NOMO-1 treated with dmso at 0.1 percent for 144 hours (cell line): ENCODE measurements around the gene NTSR1.

Experiments used
- DNase-seq: peaks from one replicate; lab custom pipeline; 2025; ENCODE audit not compliant: unreplicated experiment; lab: John Stamatoyannopoulos, UW

NTSR1 gene

DNA sequence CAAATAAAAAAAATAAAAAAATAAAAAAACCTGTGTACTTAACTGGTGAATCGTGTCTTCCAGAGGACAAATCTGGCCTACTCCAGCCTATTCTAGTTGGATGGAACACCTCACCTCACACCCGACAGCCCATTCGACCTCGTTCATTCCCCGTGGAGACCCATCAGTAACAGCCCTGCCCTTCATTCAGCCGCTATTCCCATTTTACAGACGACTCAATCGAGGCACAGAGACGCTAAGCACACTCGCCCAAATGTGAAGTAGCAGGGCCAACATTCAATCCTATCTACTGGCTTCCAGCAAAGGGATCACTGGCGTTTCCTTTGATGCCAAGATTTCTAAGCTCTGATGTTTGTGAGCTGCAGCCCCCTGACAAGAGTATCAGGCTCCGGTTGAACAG, 1.8 kb upstream of the NTSR1 start:
- DNase-seq, result no peak

DNA sequence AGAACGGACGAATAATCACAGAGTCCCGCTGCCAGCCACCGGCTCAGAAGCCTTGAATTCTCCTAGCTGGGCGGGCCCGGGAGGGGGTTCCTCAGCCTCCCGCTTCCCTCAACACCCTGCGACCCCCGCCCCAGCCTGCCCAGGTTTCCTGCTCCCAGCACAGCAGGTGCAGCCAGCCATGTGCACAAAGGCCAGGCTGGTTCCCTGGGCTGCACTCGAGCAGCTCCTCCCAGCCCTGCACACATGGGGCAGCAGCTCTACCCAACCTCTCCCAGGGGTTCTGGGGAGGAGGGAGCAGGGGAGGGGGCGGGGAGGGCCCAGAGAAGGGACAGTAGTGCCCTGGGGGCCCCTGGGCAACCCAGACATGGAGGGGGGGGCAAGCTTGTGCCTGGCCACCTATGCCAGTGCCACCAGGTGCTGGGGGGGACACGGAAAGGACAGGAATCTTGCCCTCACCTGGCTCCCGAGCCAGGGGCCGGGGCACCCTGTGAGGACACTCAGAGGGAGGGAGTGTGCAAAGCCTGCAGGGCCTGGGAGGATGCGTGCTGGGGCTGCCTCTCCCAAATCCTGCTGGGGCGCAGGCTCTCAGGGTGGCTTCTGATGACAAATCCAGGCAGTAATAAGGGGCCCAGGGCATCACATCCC, 1.2 kb upstream of the NTSR1 start:
- no peak for DNase-seq

DNA sequence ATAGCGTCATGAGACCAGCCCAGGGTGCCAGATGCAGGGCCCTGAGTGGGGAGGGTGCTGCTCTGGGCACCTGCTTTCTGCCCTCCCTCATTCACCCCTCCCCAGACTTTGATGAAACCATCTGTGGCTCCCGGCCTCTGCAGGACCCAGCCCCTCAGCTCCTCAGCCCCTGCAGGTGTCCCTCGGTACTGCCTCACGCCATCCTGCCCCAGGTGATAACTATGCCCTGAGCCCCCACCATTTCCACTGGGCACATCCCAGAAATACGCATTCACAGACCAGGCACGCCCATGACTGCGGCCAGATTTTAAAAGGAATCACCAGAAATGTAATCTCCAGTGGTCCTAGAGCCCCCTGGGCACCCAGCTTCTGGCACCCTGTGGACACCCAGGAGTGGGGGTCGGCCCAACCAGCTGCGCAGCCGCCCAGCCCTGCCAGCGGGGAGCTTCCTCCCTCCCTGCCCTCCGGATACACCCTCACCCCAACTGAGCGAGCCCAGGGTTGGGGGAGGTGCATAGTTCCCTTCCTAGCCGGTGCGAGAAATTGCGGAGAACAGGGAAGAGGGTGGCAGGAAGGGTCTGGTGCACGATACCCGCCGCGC, 615 bp upstream of the NTSR1 start:
- DNase-seq, result no peak

DNA sequence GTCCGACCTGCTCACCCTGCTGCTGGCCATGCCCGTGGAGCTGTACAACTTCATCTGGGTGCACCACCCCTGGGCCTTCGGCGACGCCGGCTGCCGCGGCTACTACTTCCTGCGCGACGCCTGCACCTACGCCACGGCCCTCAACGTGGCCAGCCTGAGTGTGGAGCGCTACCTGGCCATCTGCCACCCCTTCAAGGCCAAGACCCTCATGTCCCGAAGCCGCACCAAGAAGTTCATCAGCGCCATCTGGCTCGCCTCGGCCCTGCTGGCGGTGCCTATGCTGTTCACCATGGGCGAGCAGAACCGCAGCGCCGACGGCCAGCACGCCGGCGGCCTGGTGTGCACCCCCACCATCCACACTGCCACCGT, 885 bp downstream of the NTSR1 start:
- no peak for DNase-seq

DNA sequence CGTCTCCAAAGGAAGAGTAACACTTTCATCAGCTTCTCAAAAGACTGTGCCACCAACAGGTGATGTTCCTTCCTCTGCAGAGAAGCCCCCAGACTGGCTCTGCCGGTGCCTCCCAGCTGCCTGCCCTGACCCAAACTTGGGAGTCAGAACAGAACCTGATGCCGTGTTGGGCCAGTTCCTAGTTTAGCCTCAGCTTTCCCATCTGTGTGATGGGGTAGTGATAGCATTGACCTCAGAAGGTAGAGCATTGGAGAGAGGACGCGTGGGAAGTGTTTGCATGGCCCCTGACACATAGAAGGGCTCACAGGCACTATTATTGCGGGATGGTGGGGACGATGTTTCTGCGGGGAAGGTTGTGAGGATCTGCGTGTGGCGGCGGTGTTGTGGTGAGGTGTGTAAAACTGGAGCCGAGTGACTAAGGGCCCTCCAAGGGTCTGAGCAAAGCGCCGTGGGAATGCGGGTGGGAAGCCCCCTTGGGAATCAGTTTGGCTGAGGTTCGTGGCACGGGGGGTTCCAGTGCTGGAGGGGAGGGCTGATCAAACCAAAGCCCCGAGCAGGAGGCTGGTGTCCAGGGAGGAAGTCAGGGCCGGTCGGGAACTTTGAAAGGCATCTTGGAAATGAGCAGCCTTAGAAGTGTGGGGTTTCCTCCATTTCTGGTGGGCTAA, 1.7 kb downstream of the NTSR1 start:
- DNase-seq, result no peak

DNA sequence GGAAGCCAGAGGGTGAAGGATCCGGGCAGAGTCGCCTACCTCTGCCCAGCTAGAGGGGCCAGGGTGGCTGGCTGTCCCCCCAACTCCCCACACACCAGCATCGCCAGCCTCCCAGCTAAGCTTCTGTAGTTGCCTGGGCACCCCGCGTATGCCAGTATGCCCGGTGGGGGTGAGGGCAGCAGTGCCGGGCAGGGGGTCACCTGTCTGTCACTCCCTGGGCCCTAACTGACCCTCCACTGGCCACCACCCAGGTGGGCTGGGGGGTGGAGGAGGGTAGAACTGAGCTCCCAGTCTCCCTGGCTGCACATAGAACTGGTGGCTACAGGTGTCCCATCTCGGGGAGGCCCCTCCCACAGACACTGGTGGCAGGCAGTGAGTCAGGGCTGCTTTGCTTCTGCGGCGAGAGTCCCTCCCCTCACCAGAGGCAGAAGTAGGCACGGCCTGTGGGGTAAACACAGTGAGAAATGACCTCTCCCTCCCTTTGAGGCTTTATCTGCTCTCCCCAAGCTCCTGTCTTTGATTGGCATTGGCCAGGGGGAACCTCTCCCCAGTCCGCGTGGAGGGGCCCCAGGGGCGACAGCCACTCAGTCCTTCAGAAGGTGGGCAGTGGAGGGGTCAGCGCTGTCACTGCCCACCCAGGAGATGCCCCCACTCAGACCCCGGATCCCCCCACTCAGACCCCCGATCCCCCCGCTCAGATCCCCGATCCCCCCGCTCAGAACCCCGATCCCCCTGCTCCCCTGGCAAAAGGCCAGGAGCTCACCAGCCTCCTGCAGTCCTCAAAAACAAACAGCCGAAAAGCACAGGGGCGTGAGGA, 2.5 kb downstream of the NTSR1 start:
- peak; percentile 71 for DNase-seq

DNA sequence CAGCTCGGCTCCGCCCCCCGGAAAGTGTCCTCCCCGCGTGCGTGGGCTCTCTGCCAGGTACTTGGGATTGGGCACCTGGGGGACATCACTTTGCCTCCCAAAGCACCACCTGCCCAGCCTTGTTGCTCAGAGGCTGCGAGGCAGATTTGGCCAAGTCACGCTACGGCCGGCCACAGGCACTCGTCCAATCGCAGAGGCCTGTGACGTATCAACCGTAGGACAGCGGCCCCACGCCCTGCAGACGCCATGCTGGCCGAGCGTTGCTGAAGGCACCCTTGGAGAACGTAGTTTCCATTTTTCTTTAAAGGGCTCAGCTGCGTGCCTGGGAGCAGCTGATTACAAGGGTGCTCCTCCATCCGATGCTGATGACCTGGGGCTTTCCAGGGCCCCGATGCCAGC, 3.1 kb downstream of the NTSR1 start:
- DNase-seq, result no peak

DNA sequence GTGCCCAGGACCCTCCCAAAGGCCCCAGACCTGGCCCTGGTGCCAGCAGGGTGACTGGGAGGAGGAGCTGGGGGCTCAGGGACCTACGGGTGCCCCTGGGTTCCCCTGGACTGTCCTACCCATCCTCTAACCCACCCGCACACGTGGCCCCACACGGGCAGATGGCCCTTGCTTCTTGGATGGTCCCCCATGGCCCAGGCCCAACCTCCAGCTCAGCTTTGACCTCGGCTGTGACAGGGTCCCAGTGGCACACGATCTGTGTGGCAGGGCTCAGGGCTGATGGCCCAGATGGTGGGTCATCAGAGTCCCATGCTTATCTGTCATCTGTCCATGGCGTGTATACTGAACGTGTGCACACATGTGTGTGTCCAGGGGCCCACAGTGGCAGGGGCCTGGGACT, 4.0 kb downstream of the NTSR1 start:
- DNase-seq, result no peak

DNA sequence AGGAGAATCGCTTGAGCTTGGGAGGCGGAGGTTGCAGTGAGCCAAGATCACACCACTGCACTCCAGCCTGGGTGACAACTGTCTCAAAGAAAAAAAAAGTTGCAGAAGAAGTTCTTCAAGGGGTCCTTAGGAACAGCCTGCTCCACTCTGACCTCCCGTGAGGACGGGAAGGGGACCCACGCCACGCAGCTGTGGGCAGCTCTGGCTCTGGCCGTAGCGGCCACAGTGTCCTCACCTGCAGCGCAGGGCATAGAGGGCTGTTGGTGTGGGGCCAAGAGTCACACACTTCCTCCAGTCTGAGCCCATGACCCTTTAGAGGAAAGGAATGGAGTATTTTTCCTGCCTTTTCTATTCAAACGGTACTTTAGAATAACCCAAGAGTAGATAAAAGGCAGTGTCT, 5.4 kb downstream of the NTSR1 start:
- no peak for DNase-seq

DNA sequence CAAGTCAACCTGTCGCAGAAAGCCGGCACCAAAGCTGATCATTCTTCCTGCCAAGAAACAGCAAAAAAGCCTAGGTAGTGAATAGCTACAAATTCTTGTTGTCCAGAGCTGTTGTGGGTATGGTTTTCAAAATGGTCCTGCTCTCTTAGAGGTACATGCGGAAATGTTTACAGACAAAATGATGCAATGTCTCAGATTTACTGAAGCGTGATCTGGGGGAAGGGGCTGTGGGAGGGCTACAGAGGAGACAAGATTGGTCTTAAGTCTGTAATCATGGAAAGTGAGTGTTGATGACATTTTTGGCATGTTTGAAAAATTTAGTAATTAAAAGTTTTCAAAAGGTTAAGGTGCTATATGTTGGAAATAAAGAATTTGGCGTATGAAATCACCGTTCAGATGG, 6.2 kb downstream of the NTSR1 start:
- no peak for DNase-seq

DNA sequence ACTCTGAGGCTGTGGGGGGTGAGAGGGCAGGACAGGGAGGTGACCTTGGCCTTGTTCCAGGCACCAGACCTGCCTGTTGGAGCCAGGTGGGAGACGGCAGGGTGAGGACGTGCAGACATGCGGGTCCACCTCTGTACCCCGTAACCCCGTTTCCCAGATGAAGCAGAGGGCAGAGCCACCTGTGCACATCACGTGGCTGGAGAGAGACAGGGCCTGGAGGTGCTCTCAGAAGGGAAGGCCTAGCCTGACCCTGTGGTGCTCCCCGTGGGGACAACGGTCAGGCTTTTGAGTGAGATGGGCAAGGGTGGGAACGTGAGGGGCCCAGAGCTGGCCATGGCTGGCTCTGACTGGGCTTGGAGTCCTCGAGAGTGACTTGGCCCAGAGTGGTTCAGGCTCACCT, 6.6 kb downstream of the NTSR1 start:
- DNase-seq, result no peak

DNA sequence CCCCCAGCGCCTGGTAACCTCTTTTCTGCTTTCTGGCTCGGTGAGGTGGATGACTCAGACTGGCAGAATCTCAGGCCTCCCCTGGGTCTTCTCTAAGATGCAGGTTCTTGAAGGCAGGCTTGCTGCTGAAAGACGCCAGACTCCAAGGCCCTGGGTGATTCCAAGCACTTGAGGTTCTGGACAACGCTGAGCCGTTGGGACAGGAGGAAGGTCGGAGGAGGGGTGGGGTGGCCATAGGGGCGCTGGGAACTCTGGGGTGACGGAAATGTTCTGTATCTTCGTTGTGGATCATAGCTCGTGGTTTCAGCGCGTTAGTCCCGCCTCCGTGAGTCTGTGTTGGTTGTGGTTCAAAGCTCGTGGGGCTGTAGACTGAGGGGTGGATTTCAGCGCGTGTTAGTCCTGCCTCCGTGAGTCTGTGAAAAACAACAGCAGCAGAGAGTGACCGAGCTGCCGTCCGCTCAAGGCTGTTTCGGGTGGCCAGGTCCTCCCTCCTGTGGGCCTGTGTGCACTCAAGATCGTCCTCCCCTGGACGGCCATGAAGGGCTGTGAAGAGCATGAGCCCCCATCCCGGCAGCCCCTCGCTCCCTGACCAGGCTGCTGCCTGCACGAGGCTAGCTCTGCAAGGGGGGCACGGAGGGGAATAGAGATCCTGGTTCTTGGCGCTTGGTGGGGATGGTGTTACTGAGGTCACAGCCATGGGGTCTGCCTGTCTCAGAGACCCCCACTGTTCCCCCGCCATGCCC, 7.7 kb downstream of the NTSR1 start:
- DNase-seq, result no peak

DNA sequence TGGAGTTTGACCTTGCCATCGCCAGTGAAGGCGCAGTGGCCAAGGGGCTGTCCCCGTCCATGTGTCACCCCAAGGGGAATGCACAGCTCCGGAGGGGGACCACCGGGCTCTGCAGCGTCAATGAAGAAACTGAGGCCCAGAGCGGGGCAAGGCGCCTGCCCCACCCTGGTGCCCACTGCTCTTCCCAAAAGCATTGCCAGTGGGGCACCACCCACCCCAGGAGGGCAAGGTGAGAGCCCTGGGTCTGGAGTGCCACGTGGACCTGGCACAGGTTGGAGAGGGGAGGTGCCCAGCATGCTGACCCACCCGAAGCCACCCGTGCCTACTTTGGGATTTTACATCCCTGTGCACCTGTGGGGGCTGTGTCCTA, 8.3 kb downstream of the NTSR1 start:
- no peak for DNase-seq

DNA sequence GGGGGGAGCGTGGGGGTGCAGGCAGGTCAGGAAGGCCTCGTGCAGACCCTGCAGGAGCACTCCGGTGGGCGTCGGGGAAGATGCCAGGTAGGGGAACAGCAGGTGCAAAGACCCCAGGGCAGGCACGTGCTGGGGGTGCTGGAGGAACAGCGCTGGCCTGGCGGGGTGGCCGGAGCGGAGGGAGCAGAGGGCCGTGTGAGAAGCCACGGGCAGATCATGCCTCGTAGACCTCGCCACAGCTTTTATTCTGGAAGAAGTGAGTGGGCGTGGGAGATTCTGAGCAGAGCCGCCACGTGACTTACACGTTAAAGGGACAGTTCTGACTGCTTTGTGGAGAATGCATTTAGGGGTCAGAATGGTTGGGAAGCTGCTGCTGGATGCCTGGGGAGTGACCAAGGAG, 9.3 kb downstream of the NTSR1 start:
- no peak for DNase-seq

DNA sequence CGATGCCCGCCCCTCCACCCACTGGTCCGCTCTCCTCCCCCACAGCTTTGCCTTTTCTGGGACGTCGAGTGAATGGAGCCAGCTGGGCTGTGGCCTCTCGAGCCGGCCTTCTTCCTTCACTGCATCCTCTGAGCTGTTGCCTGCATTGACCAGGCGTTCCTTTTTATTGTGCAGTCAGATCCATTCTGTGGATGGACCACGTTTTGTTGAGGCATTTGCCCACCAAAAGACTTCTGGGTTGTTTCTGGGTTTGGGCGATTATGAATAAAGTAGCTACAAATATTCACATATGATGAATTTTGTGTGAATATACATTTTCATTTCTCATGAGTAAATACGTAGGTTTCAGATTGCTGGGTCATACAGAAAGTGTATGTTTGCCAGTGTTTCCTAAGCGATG, 9.9 kb downstream of the NTSR1 start:
- no peak for DNase-seq

DNA sequence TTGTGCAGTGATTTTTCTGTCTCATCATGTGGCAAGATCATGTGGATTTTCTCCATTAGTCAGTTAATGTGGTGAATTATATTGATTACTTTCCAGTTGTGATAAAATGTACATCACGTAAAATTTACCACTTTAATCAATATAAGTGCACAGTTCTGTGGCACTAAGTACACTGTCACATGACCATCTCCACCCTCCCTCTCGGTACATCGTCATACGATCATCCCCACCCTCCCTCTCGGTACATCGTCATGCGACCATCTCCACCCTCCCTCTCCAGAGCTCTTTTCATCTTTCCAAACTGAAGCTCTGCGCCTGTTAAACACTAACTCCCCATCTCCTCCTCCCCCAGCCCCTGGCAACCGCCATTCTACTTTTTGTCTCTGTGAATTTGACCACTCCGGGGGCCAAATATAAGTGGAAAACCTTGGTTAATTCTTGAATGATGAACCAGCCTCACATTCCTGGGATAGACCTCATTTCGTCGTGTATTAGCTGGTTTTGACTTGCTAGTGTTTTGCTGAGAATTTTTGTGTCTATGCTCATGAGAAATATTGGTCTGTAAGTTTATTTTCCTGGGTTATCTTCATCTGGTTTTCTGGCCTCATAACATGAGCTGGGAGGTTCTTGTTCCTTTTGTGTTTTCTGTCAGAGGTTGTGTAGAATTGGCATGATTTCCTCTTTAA, 10.8 kb downstream of the NTSR1 start:
- no peak for DNase-seq

DNA sequence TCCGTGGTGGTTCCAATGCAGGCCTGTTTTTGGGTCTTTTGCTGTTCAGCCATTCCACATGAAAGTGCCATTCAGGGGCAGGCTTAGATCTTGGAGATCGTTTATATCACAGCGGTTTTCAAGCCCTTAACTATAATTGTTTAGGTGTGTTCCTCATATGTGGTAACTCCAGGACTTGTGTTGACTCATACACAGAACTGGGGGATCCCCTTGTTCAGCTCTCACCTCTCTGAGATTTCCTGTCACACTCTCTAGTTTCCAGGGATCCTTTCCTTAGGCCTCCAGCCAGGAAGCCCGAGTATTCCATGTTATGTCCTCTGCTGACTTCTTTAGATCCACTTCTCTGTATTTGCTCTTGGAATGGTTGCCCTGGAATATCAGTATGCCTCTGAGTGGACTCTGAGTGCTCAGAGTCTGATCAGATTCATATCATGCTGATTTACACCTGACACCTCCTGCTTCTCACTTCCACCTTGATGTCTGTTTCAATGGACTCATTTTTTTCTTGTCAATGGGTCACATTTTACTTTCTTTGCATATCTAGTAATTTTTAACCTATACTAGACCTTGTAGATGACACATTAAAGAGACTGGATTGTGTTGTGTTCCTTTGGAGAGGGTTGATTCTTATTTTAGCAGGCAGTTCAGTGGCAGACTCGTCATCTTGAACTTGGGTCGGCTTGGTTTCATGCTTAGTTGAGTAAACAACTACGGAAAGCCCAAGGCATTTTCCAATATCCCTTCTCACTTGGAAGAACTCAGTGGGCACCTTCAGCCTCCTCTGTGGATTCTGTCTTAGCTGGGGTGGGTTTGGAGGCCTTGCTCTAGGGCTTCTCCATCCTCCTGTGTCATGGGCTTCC, 13.1 kb downstream of the NTSR1 start:
- DNase-seq, result no peak

DNA sequence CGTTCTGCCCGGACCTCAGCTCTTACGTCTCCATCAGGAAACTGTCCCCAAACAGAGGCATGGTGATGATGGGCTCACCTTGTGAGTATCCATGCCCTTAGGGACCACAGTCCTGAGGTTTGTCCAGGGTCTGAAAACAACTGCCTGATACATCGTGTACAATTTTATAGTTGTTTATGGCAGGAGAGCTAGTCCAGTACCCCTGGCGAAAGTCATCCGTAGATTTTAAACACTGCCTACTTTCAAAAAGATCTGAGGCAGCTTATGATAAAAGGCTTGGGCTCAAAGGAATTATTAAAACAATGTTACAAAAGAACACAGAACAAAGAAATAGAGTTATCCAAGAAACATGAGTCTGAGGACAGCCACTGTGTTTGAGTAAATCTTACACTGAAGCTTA, 14.0 kb downstream of the NTSR1 start:
- no peak for DNase-seq

DNA sequence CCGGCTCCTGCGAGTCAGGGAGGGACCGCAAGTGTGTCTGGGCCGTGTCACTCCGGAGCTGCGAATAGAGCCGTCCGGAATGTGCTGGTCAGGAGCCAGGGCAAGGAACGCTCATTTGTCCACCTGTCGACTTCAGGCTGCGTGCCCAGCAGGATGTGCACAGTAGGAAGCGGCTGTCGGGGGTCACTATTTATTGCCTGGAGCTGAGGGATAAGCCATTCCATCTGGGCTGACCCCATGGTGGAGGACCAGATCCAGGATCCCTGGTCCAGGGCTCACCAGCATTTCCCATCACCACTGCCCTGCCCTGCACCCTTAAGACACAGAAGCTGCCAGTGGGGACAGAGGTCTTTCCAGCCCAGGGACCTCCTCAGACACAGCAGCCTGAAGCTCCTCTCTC, 14.7 kb downstream of the NTSR1 start:
- DNase-seq, result no peak
